GM21786 (cell line): ENCODE measurements around the gene NEMP2.
A peak's percentile ranks its signal among the peaks of the same experiment; 100 is the strongest.

ENCODE experiments used
- ATAC-seq: cut with Tn5 transposase; IDR thresholded peaks from one replicate; pipeline ENCODE4 v1.9.1; 2021; ENCODE audit not compliant: unreplicated experiment

The NEMP2 gene

GRCh38 chr2:190561094-190561493, 26.6 kb upstream of the NEMP2 start:
- no peak for ATAC-seq

DNA sequence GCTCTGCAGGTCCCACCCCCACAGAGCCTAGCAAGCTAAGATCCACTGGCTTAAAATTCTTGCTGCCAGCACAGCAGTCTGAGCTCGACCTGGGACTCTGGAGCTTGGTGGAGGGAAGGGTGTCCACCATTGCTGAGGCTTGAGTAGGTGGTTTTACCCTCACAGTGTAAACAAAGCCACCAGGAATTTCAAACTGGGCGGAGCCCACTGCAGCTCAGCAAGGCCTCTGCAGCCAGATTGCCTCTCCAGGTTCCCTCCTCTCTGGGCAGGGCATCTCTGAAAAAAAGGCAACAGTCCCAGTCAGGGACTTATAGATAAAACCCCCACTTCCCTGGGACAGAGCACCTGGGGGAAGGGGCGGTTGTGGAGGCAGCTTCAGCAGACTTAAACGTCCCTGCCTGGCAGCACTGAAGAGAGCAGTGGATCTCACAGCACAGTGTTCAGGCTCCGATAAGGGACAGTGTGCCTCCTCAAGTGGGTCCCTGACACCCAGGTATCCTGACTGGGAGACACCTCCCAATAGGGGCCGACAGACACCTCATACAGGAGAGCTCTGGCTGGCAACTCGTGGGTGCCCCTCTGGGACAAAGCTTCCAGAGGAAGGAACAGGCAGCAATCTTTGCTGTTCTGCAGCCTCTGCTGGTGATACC, 20.0 kb upstream of the NEMP2 start:
- no peak for ATAC-seq

GRCh38 chr2:190553254-190553653, 18.7 kb upstream of the NEMP2 start:
- ATAC-seq: no peak

- ATAC-seq: no peak
Observed at GRCh38 chr2:190551928-190552327, 17.4 kb upstream of the NEMP2 start.

DNA sequence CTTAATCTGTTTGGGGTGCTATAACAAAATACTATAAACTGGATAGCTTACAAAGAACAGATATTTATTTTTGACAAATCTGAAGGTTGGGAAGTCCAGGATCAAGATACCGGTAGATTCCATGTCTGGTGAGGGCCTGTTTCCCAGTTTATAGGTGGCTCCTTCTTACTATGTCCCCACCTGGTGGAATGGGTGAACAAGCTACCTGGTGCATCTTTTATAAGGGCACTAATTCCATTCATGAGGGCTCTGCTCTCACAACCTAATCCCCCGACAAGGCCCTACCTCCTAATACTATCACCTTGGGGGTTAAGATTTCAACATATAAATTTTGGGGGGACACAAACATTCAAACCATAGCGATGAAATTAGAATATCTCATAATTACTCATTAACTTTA, 15.6 kb upstream of the NEMP2 start:
- no peak for ATAC-seq

DNA sequence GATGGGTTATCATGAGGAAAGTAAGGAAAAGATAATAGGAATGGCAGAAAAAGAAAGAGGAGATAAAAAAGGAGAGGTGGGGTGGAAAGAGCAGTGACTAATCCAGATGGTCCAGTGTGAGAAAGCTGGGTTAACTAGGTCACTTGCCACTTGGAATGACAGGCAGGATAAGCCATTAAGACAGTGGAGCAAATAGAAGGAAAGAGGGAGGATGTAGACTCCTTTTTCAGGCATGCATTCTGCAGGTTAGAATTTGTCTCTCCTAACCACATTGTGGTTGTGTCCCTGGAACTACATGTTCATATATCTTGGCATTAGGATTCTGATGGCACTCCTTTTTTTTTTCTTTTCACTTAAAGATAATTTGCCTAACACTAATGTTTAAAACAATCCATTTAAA, 13.4 kb upstream of the NEMP2 start:
- ATAC-seq: no peak

- no peak for ATAC-seq
Observed at GRCh38 chr2:190546734-190547133, 12.2 kb upstream of the NEMP2 start.

DNA sequence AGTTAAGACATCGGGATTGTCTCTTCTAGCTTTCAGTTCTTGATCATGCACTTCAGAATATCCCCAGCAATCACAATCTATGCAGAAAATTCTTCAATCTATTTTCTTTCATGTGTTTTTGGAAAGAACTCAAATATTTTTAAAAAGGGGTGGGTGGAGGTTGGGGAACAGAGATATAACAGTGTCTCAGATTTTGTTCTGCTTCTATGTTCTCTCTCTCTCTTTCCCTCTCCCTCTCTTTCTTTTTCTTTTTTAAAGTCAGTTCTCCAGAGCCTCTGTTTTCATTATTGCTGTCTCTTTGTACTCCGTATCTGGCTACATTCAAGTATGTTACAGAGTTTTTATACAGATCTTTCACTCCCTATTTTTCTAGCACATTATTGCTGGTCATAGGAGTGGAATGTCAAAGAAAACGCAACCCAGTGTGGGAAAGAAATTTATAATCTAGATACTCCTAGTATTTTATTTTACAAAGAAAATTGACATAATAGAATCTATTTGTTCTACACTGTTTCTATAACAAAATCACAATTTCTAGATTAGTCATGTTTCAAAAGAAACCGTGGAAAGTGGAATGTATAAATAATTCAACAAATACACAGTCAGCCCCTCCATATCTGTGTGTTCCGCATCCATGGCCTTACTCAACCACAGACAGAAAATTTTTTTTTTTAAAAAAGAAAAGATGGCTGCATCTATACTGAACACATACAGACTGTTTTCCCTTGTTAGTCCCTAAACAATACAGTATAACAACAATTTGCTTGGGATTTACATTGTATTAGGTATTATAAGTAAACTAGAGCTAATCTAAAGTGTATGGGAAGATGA, 11.2 kb upstream of the NEMP2 start:
- no peak for ATAC-seq

GRCh38 chr2:190545093-190545492, 10.6 kb upstream of the NEMP2 start:
- no peak for ATAC-seq

- no peak for ATAC-seq
Observed at GRCh38 chr2:190540048-190540447, 5.5 kb upstream of the NEMP2 start.

DNA sequence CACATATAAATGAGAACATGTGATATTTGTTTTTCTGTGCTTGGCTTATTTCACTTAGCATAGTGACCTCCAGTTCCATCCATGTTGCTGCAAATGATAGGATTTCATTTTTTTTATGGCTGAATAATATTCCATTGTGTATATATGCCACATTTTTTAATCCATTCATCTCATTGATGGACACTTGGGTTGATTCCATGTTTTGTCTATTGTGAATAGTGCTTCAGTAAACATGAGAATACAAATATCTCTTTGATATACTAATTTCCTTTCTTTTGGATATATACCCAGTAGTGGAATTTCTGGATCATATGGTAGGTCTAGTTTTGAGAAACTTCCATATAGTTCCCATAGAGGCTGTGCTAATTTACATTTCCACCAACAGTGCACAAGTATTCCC, 3.7 kb upstream of the NEMP2 start:
- no peak for ATAC-seq

DNA sequence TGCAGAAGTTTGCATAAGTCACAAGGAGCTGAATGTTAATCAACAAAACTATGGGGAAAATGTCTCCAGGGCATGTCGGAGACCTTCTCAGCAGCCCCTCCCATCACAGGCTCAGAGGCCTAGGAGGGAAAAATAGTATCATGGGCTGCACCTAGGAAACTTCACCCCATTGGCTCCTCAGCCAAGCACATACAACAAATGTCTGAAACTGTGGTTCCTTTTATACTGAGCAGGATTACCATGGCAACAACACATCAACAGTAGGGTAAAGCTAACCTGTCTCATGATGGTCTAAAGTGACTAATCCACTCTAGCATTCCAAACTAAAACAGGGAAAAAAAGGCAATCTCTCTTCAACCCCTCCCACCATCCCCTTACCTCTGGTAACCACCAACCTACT, 3.2 kb upstream of the NEMP2 start:
- no peak for ATAC-seq

- no peak for ATAC-seq
Observed at GRCh38 chr2:190535586-190535985, 1.1 kb upstream of the NEMP2 start.

DNA sequence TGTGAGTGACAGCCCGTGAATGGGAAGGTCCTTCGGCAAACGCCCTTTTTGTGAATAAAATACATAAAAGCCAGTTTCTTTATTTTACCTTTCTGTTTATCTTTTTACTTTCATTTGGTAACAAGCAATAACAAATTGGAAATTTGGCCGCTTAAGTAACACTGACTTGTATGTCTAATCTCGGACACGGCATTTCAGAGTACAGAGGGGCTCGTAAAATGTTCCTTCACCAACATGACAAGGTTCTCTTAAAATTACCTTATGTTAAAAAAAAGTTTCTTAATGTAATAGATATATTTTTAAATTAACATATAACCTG, 558 bp upstream of the NEMP2 start:
- no peak for ATAC-seq

DNA sequence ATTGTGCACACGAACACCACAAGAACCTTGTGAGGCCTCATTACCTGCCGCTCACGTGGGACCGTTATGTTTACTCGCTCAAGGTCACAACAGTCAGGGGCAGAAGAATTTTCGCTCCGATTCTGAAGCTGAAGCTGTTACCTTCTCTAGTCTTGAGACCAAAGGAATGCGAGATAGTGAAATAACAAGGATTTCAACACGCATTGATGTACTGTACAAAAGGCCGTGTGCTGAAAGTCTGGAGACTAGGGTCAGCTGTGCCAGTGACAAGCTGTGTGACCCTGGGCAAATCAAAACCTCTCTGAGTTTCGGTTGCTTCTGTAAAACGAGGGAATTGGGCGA, 583 bp downstream of the NEMP2 start:
- peak; percentile 19 for ATAC-seq

GRCh38 chr2:190533175-190533967, 1.2 kb downstream of the NEMP2 start:
- no peak for ATAC-seq

- no peak for ATAC-seq
Observed at GRCh38 chr2:190532581-190532980, 1.9 kb downstream of the NEMP2 start.

DNA sequence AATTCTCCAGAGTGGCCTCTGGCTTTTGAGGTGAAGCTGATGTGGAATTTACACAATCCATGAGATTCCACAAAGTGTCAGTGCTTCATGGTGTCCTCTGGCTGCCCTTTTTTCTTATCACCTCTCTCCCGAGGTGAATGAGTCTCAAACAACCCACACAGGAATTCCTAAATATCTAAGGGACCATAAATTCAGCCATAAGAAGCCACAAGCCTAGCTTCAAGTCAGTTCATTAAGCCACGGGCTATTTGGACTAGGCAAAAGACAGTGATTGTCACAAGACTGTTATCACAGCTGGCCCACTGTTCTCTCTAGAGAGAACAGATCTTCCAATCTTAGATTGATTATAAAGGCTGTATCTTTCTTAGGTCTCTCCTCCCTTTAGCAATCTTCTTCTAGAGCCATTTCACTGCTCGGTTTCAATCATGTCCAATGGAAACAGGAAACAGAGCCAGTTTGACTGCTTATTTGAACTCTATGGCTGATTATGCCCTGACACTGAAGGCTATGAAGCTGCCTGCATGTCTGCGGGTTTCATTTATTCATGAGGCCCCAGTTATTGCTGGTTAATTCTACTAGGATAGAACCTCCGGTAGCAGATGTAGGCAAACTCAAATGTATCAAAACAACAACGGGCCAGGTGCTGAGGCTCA, 4.1 kb downstream of the NEMP2 start:
- no peak for ATAC-seq

GRCh38 chr2:190529486-190530247, 4.9 kb downstream of the NEMP2 start:
- ATAC-seq: no peak

DNA sequence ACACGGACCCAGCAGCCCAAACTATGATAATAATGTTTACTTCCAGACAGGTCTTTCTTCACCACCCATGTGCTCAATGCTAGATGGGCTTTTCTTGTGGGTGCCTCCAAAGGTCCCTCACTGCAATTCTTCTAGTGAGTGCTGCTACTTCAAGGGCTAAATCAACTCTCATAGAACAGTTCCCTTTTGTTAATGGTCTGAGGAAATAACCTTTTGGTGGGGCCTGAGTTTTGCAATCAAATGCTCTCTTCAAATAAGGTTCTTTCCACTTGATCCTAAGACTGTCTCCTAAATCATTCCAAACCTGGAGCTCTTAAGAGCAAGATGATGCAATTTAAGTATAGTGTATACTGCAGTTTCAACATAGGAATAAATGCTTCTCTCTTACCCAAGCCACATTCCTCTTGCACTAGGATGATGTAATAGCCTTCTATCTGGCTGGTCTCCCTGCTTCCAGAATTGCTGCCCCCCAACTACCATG, 6.0 kb downstream of the NEMP2 start:
- no peak for ATAC-seq

- no peak for ATAC-seq
Observed at GRCh38 chr2:190527918-190528317, 6.6 kb downstream of the NEMP2 start.
